ENCODE data around the gene RNF220.

RNF220 gene

DNA sequence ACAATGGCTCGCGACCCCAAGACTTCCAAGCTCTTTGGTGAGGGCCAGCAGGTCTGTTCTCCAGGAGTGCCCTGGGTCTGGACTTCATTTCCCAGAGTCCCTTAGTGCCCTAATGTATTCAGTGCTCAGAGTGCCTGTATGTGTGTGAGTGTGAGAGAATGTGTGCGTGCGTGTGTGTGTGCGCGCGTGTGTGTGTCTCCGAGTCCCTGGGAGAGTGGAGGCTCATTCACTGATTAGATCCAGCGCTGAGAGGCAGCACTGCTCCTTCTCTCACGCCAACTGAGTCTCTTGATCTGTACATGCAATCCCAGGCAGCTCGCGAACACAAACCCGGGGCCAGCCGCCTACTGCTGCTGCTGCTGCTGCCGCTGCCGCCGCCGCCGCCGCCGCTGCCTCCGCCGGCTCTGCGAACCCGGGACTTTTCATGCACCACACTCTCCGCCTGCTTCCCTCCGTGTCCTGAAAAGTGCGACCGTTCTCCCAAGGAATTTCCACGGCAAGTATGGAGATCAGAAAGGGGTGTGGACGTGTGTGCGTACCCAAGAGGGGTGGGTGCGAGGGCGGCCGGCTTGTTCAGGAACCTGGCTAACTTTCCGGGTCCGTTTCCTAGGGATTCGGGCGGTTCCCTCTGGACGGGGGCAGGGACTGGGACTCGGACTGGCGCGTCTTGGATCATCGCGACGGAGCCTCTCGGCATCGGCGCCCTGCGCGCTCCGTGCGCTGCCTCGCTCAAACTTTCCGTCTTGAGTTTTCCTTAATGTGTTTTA lies at the start of gene RNF220:
Gene RNF220, plus strand, starts transcription at position 225 of the 767 bp plus-strand sequence.
- DNase-seq: peak; percentile 78

GRCh38 chr1:44355582-44356305 lies 49.3 kb upstream of the RNF220 start:
- no peak for DNase-seq

DNA sequence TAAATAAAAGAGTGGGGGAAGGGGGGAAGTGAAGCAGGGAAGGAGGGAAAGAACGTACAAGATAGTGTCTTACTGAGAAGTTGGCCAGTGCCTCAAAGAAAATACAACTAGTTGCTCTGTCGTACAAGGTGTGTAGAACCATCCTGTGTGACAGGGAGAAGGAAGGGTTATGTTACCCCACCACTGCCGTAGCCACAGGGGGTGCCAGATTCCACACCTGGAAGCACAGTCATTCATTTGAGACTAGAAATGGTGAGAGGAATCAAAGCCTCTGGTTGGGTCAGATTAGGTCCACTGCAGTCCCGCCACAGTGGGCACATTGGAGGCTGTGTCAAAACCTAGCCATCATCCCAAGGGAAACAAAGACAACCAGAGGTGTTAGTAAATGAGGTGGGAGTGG lies 47.3 kb upstream of the RNF220 start:
- no peak for DNase-seq

GRCh38 chr1:44359234-44359935 lies 45.7 kb upstream of the RNF220 start:
- DNase-seq: peak; percentile 68

DNA sequence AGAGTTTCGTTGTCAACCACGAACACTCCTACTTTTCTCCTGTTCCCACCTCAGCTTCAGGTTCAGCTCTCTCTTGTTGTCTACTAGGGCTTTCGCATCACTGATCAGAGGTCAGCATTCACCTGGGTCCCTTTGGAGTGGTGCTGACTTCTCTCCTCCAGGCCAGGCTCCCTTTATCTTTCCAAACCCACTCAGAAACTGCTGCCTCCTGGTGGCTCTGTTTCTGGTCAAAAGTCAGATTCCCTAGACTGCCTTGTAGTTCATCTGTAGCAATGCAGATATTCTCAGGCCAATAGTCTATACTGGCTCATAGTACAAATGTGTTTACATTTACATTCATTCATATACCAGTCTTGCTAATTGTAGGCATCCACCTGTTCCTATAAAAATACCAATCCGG lies 43.6 kb upstream of the RNF220 start:
- DNase-seq: no peak

GRCh38 chr1:44366371-44366975 lies 38.6 kb upstream of the RNF220 start:
- DNase-seq: no peak

DNA sequence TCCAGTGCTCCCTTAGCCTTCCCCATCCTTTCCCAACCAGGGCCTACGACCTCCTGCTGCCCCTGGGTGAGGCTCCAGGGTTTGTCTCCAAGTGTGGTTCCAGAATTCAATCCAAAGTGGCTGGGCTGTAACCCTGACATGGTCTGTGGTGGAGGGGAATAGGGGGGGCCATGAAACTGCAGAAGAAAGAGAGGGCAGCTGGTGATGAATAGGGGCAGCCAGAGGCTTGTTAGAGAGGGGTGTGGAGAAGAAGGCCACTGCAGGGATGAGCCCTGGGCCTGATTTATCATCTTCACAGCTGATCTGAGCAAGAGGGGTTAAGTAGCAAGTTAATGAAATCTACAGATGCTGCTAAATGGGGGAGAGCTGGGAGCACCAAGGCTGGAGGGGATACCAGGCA lies 37.1 kb upstream of the RNF220 start:
- no peak for DNase-seq

- DNase-seq: no peak
Observed at GRCh38 chr1:44368471-44369151, 36.4 kb upstream of the RNF220 start.

DNA sequence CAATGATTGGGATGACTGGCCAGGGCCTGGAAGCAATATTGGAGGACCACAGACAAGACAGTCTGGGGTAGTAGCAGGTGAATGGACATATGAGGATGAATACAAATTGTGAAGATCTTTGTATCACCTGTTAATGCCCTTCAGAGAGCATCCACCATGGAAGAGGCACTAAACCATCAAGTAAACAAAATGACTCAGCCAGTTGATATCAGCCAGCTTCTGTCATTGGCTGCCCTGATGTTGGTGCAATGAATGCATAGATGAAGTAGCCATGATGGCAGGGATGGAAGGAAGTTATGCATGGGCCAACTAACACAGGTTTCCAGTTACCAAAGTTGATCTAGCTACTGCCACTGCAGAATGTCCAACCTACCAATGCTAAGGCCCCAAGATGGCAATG lies 33.8 kb upstream of the RNF220 start:
- no peak for DNase-seq

DNA sequence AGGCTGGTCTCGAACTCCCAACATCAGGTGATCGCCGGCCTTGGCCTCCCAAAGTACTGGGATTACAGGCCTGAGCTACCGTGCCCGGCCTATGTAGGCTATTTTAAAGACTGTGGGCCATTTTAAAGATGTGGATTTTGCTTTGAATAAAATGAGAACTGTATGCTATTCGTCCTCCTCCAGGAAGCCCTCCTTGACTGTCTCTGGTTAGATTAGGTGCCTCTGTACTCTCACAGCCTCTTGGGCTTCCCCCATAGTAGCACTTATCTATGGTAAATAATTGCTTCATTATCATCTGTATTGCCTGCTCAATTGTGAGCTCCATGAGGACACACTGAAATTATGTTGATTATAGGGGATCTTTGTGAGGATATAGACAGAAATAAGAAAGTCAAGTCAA lies 29.5 kb upstream of the RNF220 start:
- no peak for DNase-seq

DNA sequence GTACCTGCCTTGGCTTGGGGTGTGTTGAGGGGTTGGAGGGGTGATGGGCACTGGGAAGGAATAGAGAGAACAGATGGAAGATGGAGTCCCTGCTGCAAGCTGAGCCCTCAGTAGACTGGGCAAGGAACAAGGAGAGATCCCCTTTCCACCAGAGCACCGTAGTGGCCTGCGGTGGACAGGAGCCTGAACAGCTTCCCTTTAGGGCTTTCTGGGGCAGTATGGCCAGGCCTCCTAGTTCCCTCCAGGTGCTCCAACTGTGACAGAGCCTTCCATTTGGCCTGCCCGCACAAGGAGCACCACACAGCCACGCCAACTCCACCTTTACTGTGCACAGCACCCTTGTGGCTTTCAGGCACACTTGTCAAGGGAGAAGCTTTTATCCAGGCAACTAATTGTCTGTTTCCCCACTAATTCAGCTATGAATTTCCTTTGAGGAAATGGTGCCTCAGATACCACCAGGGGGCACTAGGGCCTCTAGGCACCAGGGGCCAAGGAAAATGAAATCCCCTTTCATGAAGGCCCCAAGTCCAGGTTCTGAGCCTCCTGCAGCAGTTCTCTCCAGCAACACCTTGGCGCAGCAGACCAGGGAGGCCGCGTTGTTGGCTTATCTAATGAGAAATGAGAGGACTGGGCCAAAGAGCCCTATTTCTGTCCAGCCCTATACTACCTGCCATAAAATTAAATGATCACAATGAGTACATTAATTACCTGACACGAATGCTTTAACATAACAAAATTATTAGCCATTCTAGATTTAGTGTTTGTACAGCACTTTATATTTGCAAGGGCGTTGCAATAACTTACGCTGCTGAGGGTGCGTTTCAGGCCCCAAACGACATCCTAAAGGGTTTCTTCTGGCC lies 26.9 kb upstream of the RNF220 start:
- peak; percentile 14 for DNase-seq

DNA sequence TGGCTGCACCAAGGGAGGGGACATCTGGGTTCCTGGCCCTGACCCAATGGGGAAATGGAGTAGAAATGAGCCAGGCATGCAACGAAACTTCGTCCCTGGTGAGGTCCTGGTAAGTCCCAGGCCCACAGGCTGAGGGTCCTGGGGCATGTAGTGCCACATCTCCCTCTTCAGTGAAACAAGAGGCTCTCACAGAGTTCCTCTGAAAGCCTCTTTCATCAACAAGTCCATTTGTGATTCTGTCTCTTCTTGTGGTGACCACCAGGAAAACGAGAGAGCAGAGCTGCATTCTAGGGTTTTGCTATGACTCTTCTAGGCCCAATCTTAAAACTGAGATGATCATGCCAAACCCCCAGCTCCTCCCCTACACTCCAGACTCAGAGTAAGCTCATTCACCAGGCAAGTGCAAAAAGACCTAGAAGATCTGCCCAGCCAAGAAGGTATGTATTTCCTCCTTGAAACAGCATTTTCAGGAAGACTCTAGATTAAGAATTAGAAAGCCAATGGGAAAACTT lies 24.3 kb upstream of the RNF220 start:
- no peak for DNase-seq

DNA sequence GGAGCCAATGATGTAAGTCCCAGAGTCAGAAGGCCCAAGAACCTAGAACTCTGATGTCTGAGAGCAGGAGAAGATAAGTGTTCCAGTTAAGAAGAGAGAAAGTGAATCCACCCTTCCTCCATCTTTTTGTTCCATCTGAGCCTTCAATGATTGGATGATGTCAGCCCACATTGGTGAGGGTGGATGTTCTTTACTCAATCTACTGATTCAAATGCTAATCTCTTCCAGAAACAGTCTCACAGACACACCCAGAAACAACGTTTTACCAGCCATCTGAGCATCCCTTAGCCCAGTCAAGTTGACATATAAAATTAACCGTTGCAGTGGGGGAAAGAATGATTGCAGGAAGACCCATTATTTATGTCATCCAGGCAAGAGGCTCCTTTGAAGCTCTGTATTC lies 16.5 kb upstream of the RNF220 start:
- DNase-seq: no peak

GRCh38 chr1:44389437-44389836 lies 15.6 kb upstream of the RNF220 start:
- DNase-seq: no peak

- DNase-seq: no peak
Observed at GRCh38 chr1:44390277-44390676, 14.8 kb upstream of the RNF220 start.

DNA sequence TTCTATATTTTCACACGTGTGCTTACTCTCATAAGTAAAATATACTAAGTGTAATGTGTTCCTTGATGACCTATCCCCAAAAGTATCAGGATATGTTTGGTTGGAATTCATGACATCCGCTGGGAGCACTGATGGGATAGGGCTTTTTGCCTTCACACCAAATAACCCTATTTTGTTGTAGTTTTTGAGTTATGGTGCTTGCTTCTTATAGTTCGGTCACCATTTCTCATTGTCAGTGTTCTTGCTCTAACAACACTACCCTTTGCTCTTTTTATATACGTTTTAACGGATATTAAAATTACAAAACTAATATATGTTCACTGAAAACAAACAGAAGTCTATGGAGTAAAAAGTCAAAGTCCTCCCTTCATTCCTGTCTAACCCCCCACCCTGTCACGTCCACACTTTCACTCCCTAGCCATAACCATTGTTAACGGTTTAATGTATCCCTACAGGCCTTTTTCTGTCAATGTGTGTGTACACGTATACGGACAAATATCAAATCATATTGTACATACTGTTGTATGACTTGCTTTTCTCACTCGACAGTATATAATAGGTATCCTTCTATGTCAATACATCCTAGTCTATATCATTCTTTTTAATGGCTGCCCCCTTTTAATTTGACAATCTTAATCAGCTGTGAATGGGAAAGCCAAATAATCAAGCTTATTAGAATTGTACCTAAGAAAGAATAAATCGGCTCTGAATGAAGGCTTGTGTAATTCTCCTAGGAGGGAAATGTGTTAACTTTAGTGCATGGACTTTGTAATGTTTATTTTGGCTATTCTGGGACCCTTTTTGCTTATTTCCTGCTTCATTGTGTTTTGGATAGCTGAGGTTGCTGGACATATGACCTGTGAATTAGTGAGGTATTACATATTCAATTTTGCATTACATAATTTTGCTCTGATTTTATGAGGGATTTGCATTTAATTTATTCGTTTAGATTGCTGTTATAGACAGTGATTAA lies 3.5 kb upstream of the RNF220 start:
- no peak for DNase-seq

DNA sequence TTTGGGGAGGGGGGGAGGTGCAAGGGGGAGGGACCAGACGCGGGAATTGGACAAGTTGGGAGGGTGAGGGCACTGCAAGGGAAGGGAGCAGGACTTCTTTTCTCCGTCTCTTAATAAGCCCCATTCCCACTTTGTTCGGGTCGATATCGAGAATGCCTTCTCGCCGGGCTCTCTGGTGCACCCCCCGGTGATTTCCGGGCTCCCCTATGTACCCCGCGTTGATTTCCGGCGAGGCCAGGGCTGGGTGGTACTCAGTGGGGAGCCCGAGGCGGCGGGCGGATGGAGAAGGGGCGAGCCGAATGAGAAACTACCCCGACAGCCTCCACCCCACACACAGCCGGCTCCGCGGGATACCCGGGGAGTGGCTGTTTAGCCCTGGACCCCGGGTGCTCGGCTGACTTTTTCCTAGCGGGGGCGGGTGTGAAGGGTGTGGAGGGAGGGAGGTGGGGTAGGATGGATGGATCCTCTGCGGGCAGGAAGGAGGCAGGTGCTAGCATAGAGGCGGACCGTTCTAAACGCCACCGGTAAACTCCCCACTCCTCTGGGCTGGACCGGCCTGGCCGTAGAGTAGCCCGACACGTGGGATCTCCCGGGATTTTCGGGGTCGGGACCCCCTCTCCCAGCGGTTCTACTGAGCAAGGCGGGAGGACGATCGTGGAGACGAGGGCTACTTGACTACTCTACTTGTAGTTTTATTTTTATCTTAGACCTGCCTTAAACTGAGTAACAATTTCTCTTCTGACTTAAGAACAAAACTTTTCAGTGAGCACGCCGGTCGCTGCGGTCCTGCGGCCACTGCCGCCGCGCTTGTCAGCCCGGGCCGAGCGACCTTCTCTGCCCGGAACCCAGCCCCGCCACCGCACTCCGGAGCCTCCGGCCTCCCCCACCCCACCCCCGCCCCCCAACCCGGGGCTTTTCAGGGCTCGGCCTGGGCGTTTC lies 1.0 kb downstream of the RNF220 start:
- DNase-seq: no peak

DNA sequence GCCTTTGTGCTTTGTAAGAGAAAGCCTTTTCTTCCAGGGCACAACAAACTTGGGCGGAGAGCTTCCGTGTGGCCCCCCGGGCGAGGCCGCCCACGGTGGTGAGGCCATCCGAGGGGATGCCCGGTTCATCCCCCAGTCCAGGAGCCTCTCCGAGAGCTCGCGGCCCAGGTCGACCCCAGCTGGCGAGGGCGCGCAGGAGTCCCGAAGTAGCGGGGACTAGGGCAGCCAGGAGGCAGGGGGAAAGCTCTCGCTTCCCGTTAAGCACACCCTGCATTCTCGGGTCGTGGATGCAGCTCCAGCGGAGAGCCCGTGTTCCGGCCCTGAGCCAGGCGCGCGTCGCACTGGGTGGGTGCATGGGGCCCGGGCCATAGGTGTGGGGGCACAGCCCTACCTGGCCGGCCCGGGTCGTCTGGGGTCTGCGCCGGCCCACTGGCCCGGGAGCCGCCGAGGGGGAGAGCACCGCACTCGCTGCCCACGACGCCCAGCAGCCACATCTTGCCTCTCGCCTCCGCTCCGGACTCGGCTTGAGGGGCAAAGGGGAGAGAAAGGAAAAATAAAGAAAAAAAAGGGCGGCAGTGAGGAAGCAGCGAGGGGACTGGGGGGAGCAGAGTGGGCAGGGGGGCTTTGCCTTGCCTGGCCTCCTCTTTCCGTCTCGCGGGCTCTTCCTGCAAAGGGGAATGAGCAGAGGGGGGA lies 1.8 kb downstream of the RNF220 start:
- no peak for DNase-seq

Data from DMS153 (cell line).